Parathyroid adenoma (tissue), 2 donors: ENCODE data around the gene ANKS1A.
"Not testable (repeated sequence)": the region's sequence is repeated elsewhere in the genome, so short reads cannot be mapped to it uniquely, and the experiment has no call there.

Source experiments
- H2AFZ ChIP-seq: fragments of 300-600 bp; sonication (generic); one replicate; pipeline ENCODE4 v1.7.0; 2017; ENCODE audit warnings: antibody characterized with exemption, mild to moderate bottlenecking
- H3K27ac ChIP-seq: fragments of 300-600 bp; sonication (generic); one replicate; pipeline ENCODE4 v1.7.0; 2017
- H3K27me3 ChIP-seq: fragments of 300-600 bp; sonication (generic); one replicate; pipeline ENCODE4 v1.7.0; 2017; ENCODE audit warnings: low read length; ENCODE audit not compliant: control insufficient read depth, insufficient read depth
- H3K36me3 ChIP-seq: fragments of 300-600 bp; sonication (generic); one replicate; pipeline ENCODE4 v1.7.0; 2017; ENCODE audit warnings: low read length; ENCODE audit not compliant: control insufficient read depth, insufficient read depth
- H3K4me1 ChIP-seq: fragments of 300-600 bp; sonication (generic); one replicate; pipeline ENCODE4 v1.7.0; 2017; ENCODE audit warnings: control low read depth
- H3K4me2 ChIP-seq: fragments of 300-600 bp; sonication (generic); one replicate; pipeline ENCODE4 v1.7.0; 2017; ENCODE audit warnings: low read length
- H3K4me3 ChIP-seq: fragments of 300-600 bp; sonication (generic); one replicate; pipeline ENCODE4 v1.7.0; 2017; ENCODE audit warnings: low read depth, low read length
- H3K79me2 ChIP-seq: fragments of 300-600 bp; sonication (generic); one replicate; pipeline ENCODE4 v1.7.0; 2017; ENCODE audit warnings: control low read depth
- H3K9ac ChIP-seq: fragments of 300-600 bp; sonication (generic); one replicate; pipeline ENCODE4 v1.7.0; 2017; ENCODE audit warnings: mild to moderate bottlenecking
- H3K9me3 ChIP-seq: fragments of 300-600 bp; sonication (generic); one replicate; pipeline ENCODE4 v1.7.0; 2017; ENCODE audit warnings: low read length; ENCODE audit not compliant: control insufficient read depth
- TF ChIP-seq, protein P1 (sequence below): fragments of 300-600 bp; sonication (generic); IDR thresholded peaks from one replicate; pipeline ENCODE4 v1.7.0; 2017; ENCODE audit warnings: antibody characterized with exemption, mild to moderate bottlenecking
- donor health status: primary hyperparathyroidism.

The ANKS1A gene

DNA sequence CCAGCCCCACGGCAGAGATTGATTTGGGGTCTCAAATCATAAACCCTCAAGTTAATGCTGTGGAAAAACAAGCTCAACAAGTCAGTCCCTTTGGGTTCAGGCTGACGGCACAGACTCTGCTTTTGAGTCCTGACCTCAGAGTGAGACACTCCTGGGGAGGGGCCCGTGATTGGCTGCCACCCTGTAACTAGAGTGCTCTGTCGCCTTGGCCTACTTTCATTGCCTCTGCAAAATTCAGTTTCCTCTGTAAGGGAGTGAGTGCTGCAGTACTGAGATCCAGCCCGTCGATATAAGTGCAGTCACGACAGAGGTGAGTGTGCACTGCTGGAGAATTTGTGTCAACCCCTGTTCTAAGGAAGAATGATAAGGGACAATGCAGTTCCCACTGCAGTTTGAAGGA, 105.6 kb downstream of the ANKS1A start:
- TF ChIP-seq, protein P1, sequence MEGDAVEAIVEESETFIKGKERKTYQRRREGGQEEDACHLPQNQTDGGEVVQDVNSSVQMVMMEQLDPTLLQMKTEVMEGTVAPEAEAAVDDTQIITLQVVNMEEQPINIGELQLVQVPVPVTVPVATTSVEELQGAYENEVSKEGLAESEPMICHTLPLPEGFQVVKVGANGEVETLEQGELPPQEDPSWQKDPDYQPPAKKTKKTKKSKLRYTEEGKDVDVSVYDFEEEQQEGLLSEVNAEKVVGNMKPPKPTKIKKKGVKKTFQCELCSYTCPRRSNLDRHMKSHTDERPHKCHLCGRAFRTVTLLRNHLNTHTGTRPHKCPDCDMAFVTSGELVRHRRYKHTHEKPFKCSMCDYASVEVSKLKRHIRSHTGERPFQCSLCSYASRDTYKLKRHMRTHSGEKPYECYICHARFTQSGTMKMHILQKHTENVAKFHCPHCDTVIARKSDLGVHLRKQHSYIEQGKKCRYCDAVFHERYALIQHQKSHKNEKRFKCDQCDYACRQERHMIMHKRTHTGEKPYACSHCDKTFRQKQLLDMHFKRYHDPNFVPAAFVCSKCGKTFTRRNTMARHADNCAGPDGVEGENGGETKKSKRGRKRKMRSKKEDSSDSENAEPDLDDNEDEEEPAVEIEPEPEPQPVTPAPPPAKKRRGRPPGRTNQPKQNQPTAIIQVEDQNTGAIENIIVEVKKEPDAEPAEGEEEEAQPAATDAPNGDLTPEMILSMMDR, result no peak
- H3K9me3 ChIP-seq, result no peaks in the 10 kb centered on the region
- H3K27me3 ChIP-seq, result no peaks in the 10 kb centered on the region
- H3K4me2 ChIP-seq, result no peak overlapping the region
- no peaks in the 10 kb centered on the region for H3K36me3 ChIP-seq
- H3K27ac ChIP-seq, result no peak overlapping the region
- H3K79me2 ChIP-seq, result no peaks in the 10 kb centered on the region
- no peak overlapping the region for H3K9ac ChIP-seq
- H3K4me3 ChIP-seq, result no peak overlapping the region
- H3K4me1 ChIP-seq, result no peaks in the 10 kb centered on the region
- no peak overlapping the region for H2AFZ ChIP-seq

DNA sequence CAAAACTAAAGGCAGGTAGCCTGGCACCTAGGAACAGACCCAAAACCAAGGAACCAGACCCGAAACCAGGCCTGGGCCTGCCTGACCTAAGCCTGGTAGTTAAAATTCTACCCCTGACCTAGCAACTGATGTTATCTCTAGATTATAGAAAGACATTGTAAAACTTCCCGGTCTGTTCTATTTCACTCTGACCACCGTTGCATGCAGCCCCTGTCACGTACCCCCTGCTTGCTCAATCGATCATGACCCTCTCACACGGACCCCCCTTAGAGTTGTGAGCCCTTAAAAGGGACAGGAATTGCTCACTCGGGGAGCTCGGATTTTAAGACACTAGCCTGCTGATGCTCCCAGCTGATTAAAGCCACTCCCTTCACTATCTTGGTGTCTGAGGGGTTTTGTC, 109.4 kb downstream of the ANKS1A start:
- not testable (repeated sequence) for H3K4me3 ChIP-seq, H3K9me3 ChIP-seq, H3K27me3 ChIP-seq, H2AFZ ChIP-seq, H3K9ac ChIP-seq, H3K27ac ChIP-seq, H3K4me2 ChIP-seq, H3K4me1 ChIP-seq, H3K36me3 ChIP-seq, H3K79me2 ChIP-seq

GRCh38 chr6:34999153-34999552, 110.1 kb downstream of the ANKS1A start:
- not testable (repeated sequence) for H3K27me3 ChIP-seq, H3K27ac ChIP-seq, H3K4me1 ChIP-seq, H3K4me3 ChIP-seq, H3K9ac ChIP-seq, H3K4me2 ChIP-seq, H3K9me3 ChIP-seq, H2AFZ ChIP-seq, H3K36me3 ChIP-seq, H3K79me2 ChIP-seq

DNA sequence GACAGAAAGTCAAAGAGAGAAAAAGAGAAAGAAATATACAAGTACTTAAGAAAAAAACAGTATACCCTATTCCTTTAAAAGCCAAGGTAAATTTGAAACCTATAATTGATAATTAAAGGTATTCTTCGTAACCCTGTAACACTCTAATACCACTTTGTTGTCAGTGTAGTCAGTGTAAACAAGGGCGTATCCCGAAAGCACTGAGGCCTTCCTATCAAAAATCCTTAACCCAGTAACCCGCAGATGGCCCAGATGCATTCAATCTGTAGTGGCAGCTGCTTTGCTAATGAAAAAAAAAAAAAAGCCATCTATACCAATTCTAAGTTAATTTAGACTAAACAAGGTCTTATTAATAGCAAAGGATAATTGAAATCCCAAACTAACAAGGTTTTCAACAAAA, 110.9 kb downstream of the ANKS1A start:
- H3K79me2 ChIP-seq, H3K9ac ChIP-seq, H3K4me2 ChIP-seq, H3K36me3 ChIP-seq, H3K4me3 ChIP-seq, H2AFZ ChIP-seq, H3K4me1 ChIP-seq, H3K9me3 ChIP-seq, H3K27ac ChIP-seq, H3K27me3 ChIP-seq: not testable (repeated sequence)

- not testable (repeated sequence) for H3K4me3 ChIP-seq, H3K9ac ChIP-seq, H3K36me3 ChIP-seq, H3K4me2 ChIP-seq, H3K9me3 ChIP-seq, H3K4me1 ChIP-seq, H2AFZ ChIP-seq, H3K27me3 ChIP-seq, H3K79me2 ChIP-seq, H3K27ac ChIP-seq
Observed at GRCh38 chr6:35001349-35001748, 112.3 kb downstream of the ANKS1A start.

GRCh38 chr6:35003886-35004530, 115.0 kb downstream of the ANKS1A start:
- not testable (repeated sequence) for H3K4me1 ChIP-seq, H3K36me3 ChIP-seq, H3K4me2 ChIP-seq, H3K27me3 ChIP-seq, H3K9me3 ChIP-seq, H3K79me2 ChIP-seq, H2AFZ ChIP-seq, H3K27ac ChIP-seq, H3K4me3 ChIP-seq, H3K9ac ChIP-seq

- H3K9me3 ChIP-seq, result no peaks in the 10 kb centered on the region
- no peak overlapping the region for H3K27ac ChIP-seq
- H3K79me2 ChIP-seq, result no peaks in the 10 kb centered on the region
- no peak overlapping the region for H3K4me3 ChIP-seq
- H3K27me3 ChIP-seq, result no peaks in the 10 kb centered on the region
- H3K36me3 ChIP-seq, result no peaks in the 10 kb centered on the region
- H3K4me2 ChIP-seq, result no peak overlapping the region
- TF ChIP-seq, protein P1, result no peak
- no peak overlapping the region for H2AFZ ChIP-seq
- no peak overlapping the region for H3K9ac ChIP-seq
- no peaks in the 10 kb centered on the region for H3K4me1 ChIP-seq
Observed at GRCh38 chr6:35007016-35007415, 118.0 kb downstream of the ANKS1A start.
